Stimulated activated CD8-positive, alpha-beta memory T cell treated with anti-CD3 and anti-CD28 coated beads, Interleukin-7, amount 100 ng/mL, for 48 hours (primary cell): ENCODE data around the gene RINL.

Experiments used
- DNase-seq, 2 donors: peaks; one replicate each; pipeline ENCODE4 v3.0.0-alpha.2; 2020; ENCODE audit warnings: low read depth in 1 of 2; ENCODE audit errors: extremely low read depth in 1 of 2

The RINL gene

GRCh38 chr19:38877781-38878574 is at the start of gene RINL:
Gene RINL, minus strand, starts transcription at chr19:38878275. Its CDS starts 1,533 bp downstream, at chr19:38876742.
- DNase-seq, result peak; percentile 33 to 62

- no peak for DNase-seq
These were observed 46.3 kb upstream of the RINL start for GRCh38 chr19:38924388-38924787.

- DNase-seq, result no peak
These were observed 44.4 kb upstream of the RINL start for GRCh38 chr19:38922482-38922881.

- DNase-seq, result no peak
These were observed 43.6 kb upstream of the RINL start for GRCh38 chr19:38921420-38922274.

GRCh38 chr19:38920602-38921419 is 42.7 kb upstream of the RINL start:
- DNase-seq, result no peak

- no peak for DNase-seq
These were observed 41.9 kb upstream of the RINL start for GRCh38 chr19:38919837-38920601.

- DNase-seq, result no peak
These were observed 40.5 kb upstream of the RINL start for GRCh38 chr19:38918526-38918925.

GRCh38 chr19:38917921-38918491 is 39.9 kb upstream of the RINL start:
- no peak for DNase-seq

GRCh38 chr19:38917516-38917915 is 39.4 kb upstream of the RINL start:
- no peak for DNase-seq

- DNase-seq, result no peak
These were observed 37.5 kb upstream of the RINL start for GRCh38 chr19:38915329-38916321.

GRCh38 chr19:38913958-38914357 is 35.9 kb upstream of the RINL start:
- no peak for DNase-seq

GRCh38 chr19:38912600-38913514 is 34.8 kb upstream of the RINL start:
- DNase-seq, result no peak

- no peak for DNase-seq
These were observed 33.4 kb upstream of the RINL start for GRCh38 chr19:38911388-38912001.

GRCh38 chr19:38910488-38910887 is 32.4 kb upstream of the RINL start:
- DNase-seq, result no peak

GRCh38 chr19:38908911-38909310 is 30.8 kb upstream of the RINL start:
- DNase-seq, result no peak

- DNase-seq, result no peak
These were observed 29.6 kb upstream of the RINL start for GRCh38 chr19:38907670-38908069.

GRCh38 chr19:38907227-38907626 is 29.2 kb upstream of the RINL start:
- DNase-seq, result no peak
